Nephron progenitor cell (in vitro differentiated cells): ENCODE measurements around the gene PIH1D2.
A peak's percentile ranks its signal among the peaks of the same experiment; 100 is the strongest.

Experiments used
- DNase-seq: peaks from one replicate; pipeline ENCODE4 v3.0.0; 2021
- H3K27ac Mint-ChIP-seq: 2 replicates; pipeline ENCODE4 v1.8.0; 2021; ENCODE audit warnings: mild to moderate bottlenecking, moderate library complexity, mixed read lengths
- H3K27me3 Mint-ChIP-seq: 2 replicates; pipeline ENCODE4 v1.8.0; 2021; ENCODE audit warnings: mild to moderate bottlenecking, low read depth, mixed read lengths; ENCODE audit not compliant: poor library complexity
- H3K36me3 Mint-ChIP-seq: 2 replicates; pipeline ENCODE4 v1.8.0; 2021; ENCODE audit warnings: low read depth, mixed read lengths
- H3K4me1 Mint-ChIP-seq: 2 replicates; pipeline ENCODE4 v1.8.0; 2021; ENCODE audit warnings: mixed read lengths
- H3K4me3 Mint-ChIP-seq: 2 replicates; pipeline ENCODE4 v1.8.0; 2021; ENCODE audit warnings: mild to moderate bottlenecking, moderate library complexity, mixed read lengths
- H3K9me3 Mint-ChIP-seq: 2 replicates; pipeline ENCODE4 v1.8.0; 2021; ENCODE audit warnings: mild to moderate bottlenecking, moderate library complexity, mixed read lengths
- TF ChIP-seq, protein P1 (sequence below): fragments of 200-600 bp; sonication (generic); IDR thresholded peaks from 2 replicates; pipeline ENCODE4 v1.5.0; 2021; ENCODE audit warnings: antibody characterized with exemption

The PIH1D2 gene

DNA sequence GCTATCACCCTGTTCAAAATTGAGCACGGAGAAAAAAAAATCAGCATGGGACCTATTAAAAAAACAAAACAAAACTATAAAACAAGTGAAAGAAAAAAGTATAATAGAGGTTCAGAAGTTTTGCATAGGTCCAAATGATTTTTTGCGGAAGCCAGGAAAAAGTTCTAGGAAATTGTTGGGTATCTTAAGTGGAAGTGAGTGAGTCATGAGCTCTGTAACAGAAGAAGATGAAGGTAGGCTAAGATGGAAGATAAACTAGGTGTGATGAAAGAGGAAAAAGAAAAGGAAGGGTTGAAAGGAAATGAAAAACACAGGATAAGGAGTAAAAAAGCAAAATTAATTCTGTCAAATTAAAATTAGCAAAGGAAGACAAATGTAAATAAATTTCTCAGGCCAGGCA is 40.6 kb upstream of the PIH1D2 start:
- Mint-ChIP-seq H3K27me3 (no peaks in the 10 kb centered on the region), H3K9me3 (peaks cover 30% of the 10 kb centered on the region), H3K36me3 (peaks cover 24% of the 10 kb centered on the region), H3K4me3 (no peak overlapping the region), H3K4me1 (no peaks in the 10 kb centered on the region), H3K27ac (no peak overlapping the region)
- TF ChIP-seq, protein P1, sequence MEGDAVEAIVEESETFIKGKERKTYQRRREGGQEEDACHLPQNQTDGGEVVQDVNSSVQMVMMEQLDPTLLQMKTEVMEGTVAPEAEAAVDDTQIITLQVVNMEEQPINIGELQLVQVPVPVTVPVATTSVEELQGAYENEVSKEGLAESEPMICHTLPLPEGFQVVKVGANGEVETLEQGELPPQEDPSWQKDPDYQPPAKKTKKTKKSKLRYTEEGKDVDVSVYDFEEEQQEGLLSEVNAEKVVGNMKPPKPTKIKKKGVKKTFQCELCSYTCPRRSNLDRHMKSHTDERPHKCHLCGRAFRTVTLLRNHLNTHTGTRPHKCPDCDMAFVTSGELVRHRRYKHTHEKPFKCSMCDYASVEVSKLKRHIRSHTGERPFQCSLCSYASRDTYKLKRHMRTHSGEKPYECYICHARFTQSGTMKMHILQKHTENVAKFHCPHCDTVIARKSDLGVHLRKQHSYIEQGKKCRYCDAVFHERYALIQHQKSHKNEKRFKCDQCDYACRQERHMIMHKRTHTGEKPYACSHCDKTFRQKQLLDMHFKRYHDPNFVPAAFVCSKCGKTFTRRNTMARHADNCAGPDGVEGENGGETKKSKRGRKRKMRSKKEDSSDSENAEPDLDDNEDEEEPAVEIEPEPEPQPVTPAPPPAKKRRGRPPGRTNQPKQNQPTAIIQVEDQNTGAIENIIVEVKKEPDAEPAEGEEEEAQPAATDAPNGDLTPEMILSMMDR, result no peak
- no peak for DNase-seq

DNA sequence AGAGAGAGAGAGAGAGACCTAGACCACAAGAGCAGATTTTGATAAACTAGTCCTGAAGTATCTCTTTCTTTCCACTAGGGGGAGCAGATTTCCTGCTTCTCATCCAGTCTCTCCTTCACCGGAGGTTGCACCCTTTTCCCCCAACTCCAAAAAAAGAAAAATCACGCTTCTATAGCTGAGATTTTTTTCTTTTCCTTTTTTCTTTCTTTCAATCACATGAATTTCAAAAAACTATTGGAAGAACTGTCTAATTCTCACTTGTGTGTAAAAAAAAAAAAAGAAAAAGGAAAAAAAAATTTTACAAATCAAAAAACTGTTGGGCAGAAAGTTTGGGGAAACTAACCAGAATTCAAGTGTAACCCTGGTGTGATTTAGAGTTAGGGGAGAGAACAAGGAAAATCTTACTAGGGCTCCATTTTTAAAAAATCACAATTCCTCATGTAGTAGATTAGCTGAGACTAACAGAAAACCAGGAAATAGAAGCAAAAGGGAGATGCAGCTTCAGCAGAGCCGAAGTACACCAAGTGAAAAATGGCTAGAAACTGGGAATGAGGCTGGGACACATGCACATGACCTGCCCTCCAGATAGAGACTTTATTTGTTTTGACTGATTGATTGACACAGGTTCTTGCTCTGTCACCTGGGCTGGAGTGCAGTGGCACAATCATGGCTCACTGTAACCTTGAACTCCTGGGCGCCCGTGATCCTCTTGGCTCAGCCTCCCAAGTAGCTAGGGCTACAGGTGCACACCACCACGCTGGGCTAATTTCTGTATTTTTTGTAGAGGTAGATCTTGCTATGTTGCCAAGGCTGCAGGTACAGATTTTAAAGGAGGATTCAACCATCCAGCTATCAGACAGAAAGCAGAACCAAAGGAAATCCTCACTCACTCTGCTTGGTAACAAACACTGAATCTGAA is 40.0 kb upstream of the PIH1D2 start:
- H3K4me3 Mint-ChIP-seq, result no peak overlapping the region
- TF ChIP-seq, protein P1, result peak; percentile 61
- no peaks in the 10 kb centered on the region for H3K4me1 Mint-ChIP-seq
- DNase-seq, result peak; percentile 14
- H3K27me3 Mint-ChIP-seq, result no peaks in the 10 kb centered on the region
- H3K36me3 Mint-ChIP-seq, result peaks cover 24% of the 10 kb centered on the region
- H3K9me3 Mint-ChIP-seq, result peaks cover 30% of the 10 kb centered on the region
- no peak overlapping the region for H3K27ac Mint-ChIP-seq

DNA sequence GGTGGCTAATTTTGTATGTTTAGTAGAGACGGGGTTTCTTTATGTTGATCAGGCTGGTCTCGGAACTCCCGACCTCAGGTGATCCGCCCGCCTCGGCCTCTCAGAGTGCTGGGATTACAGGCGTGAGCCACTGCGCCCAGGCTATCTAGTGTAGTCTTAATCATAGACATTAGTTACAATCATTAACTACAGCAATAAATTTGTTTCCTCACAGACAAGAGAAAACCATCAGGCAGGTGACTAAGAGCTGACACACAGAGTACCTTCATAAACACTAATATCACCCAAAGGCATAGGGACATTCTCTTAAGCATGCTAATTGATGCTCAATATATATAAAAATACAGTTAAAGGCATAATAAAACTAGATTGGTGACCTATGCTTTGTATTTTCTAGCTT is 32.3 kb upstream of the PIH1D2 start:
- Mint-ChIP-seq H3K4me1 (no peaks in the 10 kb centered on the region), H3K9me3 (peaks cover 9% of the 10 kb centered on the region), H3K36me3 (peaks cover 6% of the 10 kb centered on the region), H3K27me3 (no peaks in the 10 kb centered on the region), H3K4me3 (no peak overlapping the region), H3K27ac (no peak overlapping the region)
- TF ChIP-seq, protein P1, result no peak
- no peak for DNase-seq

DNA sequence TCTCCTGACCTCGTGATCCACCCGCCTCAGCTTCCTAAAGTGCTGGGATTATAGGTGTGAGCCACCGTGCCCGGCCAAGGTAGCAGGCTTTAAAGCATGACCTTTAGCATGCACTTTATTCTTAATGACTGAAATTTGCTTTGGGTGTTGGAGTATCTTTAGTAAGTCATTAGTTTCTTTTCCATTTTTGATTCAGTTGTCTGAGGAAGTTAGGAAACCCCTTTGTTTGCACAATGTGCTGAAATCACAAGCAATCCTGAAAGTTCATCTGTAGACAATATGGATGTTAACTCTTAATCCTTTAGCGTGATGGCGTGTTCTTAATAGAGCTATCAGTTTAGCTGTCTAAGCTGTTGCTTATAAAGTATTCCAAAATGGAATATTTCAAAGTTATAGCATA is 29.6 kb upstream of the PIH1D2 start:
- TF ChIP-seq, protein P1, result no peak
- DNase-seq, result no peak
- H3K27ac Mint-ChIP-seq, result no peak overlapping the region
- no peaks in the 10 kb centered on the region for H3K9me3 Mint-ChIP-seq
- no peaks in the 10 kb centered on the region for H3K4me1 Mint-ChIP-seq
- no peaks in the 10 kb centered on the region for H3K36me3 Mint-ChIP-seq
- no peaks in the 10 kb centered on the region for H3K27me3 Mint-ChIP-seq
- no peak overlapping the region for H3K4me3 Mint-ChIP-seq

DNA sequence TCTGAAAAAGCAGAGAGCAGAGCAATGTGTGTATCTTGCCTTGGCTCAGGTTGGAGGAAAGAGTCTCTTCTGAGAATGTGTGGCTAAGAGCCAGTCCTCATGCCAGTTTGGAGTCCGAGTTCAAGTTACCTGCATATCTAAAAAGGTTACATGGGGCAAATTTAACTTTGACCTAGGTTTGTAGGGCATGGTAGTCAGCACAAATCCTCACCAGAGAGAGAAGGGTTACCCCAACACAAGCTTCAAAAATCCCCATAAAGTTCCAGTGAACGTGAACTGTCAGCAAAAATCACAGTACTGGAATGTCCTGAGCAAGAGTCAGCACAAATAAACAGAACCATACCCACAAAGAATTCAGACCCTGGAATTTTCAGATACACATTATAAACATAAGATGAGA is 26.6 kb upstream of the PIH1D2 start:
- H3K4me1 Mint-ChIP-seq, result no peaks in the 10 kb centered on the region
- H3K4me3 Mint-ChIP-seq, result no peak overlapping the region
- TF ChIP-seq, protein P1, result no peak
- peak overlapping the region; percentile 27 for H3K27ac Mint-ChIP-seq
- H3K9me3 Mint-ChIP-seq, result no peaks in the 10 kb centered on the region
- H3K36me3 Mint-ChIP-seq, result peaks cover 7% of the 10 kb centered on the region
- no peak for DNase-seq
- no peaks in the 10 kb centered on the region for H3K27me3 Mint-ChIP-seq
